Measurements from ENCODE around the gene SARNP. TPM values are rescaled to one million over a fixed set of nuclear protein-coding genes. Genes with fewer than 3 reads are reported as not detected.

SARNP gene
- total RNA-seq, 5 donors from 2014 or later (not counting 1 experiment from before 2014, with no cell fraction given): 36.9 to 50.3 (median 46.8) TPM

- no CpG with 5 or more reads among the region's 3 CpGs for WGBS (ENCODE audit: insufficient coverage)
- no peaks in the 10 kb centered on the region for H3K9me3 ChIP-seq
- DNase-seq (no peak), ATAC-seq (replicated peaks in 1 of 4) (no peak)
- H3K4me1 ChIP-seq (ENCODE audit: control insufficient read depth in 1 of 2, extremely low read depth in 1 of 2, insufficient read depth in 2 of 2, low read length in 2 of 2): no peaks in the 10 kb centered on the region
- no peak overlapping the region for H3K4me3 Mint-ChIP-seq
- CTCF ChIA-PET: no interaction called here
- no peaks in the 10 kb centered on the region for H3K36me3 Mint-ChIP-seq
- H3K27me3 Mint-ChIP-seq: peaks cover 0 to 17% of the 10 kb centered on the region in 2 donors
- POLR2A ChIA-PET: no interaction called here
- no peaks in the 10 kb centered on the region for H3K27me3 ChIP-seq (replicated peaks in 1 of 2; ENCODE audit: control insufficient read depth in 2 of 2, extremely low read depth in 1 of 2, insufficient read depth in 2 of 2, low read length in 1 of 2)
- no peaks in the 10 kb centered on the region for H3K36me3 ChIP-seq (ENCODE audit: control insufficient read depth in 2 of 2, extremely low read depth in 1 of 2, insufficient read depth in 1 of 2, low read length in 1 of 2)
- H3K4me1 Mint-ChIP-seq: no peaks in the 10 kb centered on the region
- H3K27ac ChIP-seq (ENCODE audit: low read length): no peak overlapping the region
- H3K27ac Mint-ChIP-seq: no peak overlapping the region
- H3K4me3 ChIP-seq (ENCODE audit: control insufficient read depth in 1 of 2, extremely low read depth in 1 of 2, low read length in 1 of 2): no peak overlapping the region
- no peaks in the 10 kb centered on the region for H3K9me3 Mint-ChIP-seq
These were observed 29.5 kb upstream of the SARNP start for GRCh38 chr12:55847033-55847432.

GRCh38 chr12:55845785-55846496, 28.4 kb upstream of the SARNP start:
- no CpG with 5 or more reads among the region's 7 CpGs for WGBS (ENCODE audit: insufficient coverage)
- Mint-ChIP-seq H3K27ac (no peak overlapping the region), H3K4me1 (peaks cover 0 to 5% (median 4%) of the 10 kb centered on the region in 3 donors), H3K4me3 (no peak overlapping the region), H3K36me3 (no peaks in the 10 kb centered on the region), H3K27me3 (peaks cover 0 to 12% of the 10 kb centered on the region in 2 donors), H3K9me3 (no peaks in the 10 kb centered on the region)
- Histone ChIP-seq H3K36me3 (ENCODE audit: control insufficient read depth in 2 of 2, extremely low read depth in 1 of 2, insufficient read depth in 1 of 2, low read length in 1 of 2) (no peaks in the 10 kb centered on the region), H3K4me3 (ENCODE audit: control insufficient read depth in 1 of 2, extremely low read depth in 1 of 2, low read length in 1 of 2) (no peak overlapping the region), H3K4me1 (ENCODE audit: control insufficient read depth in 1 of 2, extremely low read depth in 1 of 2, insufficient read depth in 2 of 2, low read length in 2 of 2) (no peaks in the 10 kb centered on the region), H3K27ac (ENCODE audit: low read length) (no peak overlapping the region), H3K9me3 (no peaks in the 10 kb centered on the region), H3K27me3 (replicated peaks in 1 of 2; ENCODE audit: control insufficient read depth in 2 of 2, extremely low read depth in 1 of 2, insufficient read depth in 2 of 2, low read length in 1 of 2) (no peaks in the 10 kb centered on the region)
- CTCF ChIA-PET: interaction anchor here in 1 of 2 donors (0.6 kb wide), 1 partner anchor 16 kb away, joined by 3 read pairs; the partner anchor contains the start of gene DNAJC14
- POLR2A ChIA-PET: interaction anchor here in 1 of 2 donors (0.6 kb wide), 1 partner anchor 88 kb away, joined by 4 read pairs; no protein-coding TSS in a partner anchor
- no peak for DNase-seq
- ATAC-seq (replicated peaks in 1 of 4): no peak

GRCh38 chr12:55845361-55845760, 27.8 kb upstream of the SARNP start:
- Histone ChIP-seq H3K9me3 (no peaks in the 10 kb centered on the region), H3K27me3 (replicated peaks in 1 of 2; ENCODE audit: control insufficient read depth in 2 of 2, extremely low read depth in 1 of 2, insufficient read depth in 2 of 2, low read length in 1 of 2) (no peaks in the 10 kb centered on the region), H3K4me3 (ENCODE audit: control insufficient read depth in 1 of 2, extremely low read depth in 1 of 2, low read length in 1 of 2) (no peak overlapping the region), H3K4me1 (ENCODE audit: control insufficient read depth in 1 of 2, extremely low read depth in 1 of 2, insufficient read depth in 2 of 2, low read length in 2 of 2) (no peaks in the 10 kb centered on the region), H3K27ac (ENCODE audit: low read length) (no peak overlapping the region), H3K36me3 (ENCODE audit: control insufficient read depth in 2 of 2, extremely low read depth in 1 of 2, insufficient read depth in 1 of 2, low read length in 1 of 2) (no peaks in the 10 kb centered on the region)
- ATAC-seq (replicated peaks in 1 of 4): no peak
- no peak overlapping the region for H3K4me3 Mint-ChIP-seq
- POLR2A ChIA-PET: interaction anchor here in 1 of 2 donors (0.6 kb wide), 1 partner anchor 89 kb away, joined by 4 read pairs; no protein-coding TSS in a partner anchor
- no peaks in the 10 kb centered on the region for H3K36me3 Mint-ChIP-seq
- DNase-seq: no peak
- CTCF ChIA-PET: interaction anchor here (0.5 to 0.6 kb wide), 2 partner anchors 16 to 200 kb away, joined by 3 read pairs; partner anchors contain the start of gene DNAJC14 (in 1 of the 2)
- 100% methylated on average over 1 of the region's 5 CpGs for WGBS (ENCODE audit: insufficient coverage)
- H3K27me3 Mint-ChIP-seq: peaks cover 0 to 8% of the 10 kb centered on the region in 2 donors
- H3K27ac Mint-ChIP-seq: no peak overlapping the region
- H3K4me1 Mint-ChIP-seq: peaks cover 0 to 5% (median 4%) of the 10 kb centered on the region in 3 donors
- H3K9me3 Mint-ChIP-seq: no peaks in the 10 kb centered on the region

GRCh38 chr12:55844961-55845360, 27.4 kb upstream of the SARNP start:
- no peaks in the 10 kb centered on the region for H3K9me3 Mint-ChIP-seq
- WGBS (ENCODE audit: insufficient coverage): 60% methylated on average over 1 of the region's 4 CpGs
- ATAC-seq (replicated peaks in 1 of 4) (no peak), DNase-seq (no peak)
- no peak overlapping the region for H3K27ac ChIP-seq (ENCODE audit: low read length)
- H3K4me3 Mint-ChIP-seq: no peak overlapping the region
- no peaks in the 10 kb centered on the region for H3K36me3 Mint-ChIP-seq
- H3K4me1 ChIP-seq (ENCODE audit: control insufficient read depth in 1 of 2, extremely low read depth in 1 of 2, insufficient read depth in 2 of 2, low read length in 2 of 2): no peaks in the 10 kb centered on the region
- POLR2A ChIA-PET: no interaction called here
- H3K27me3 Mint-ChIP-seq: peaks cover 0 to 5% of the 10 kb centered on the region in 2 donors
- H3K4me1 Mint-ChIP-seq: peaks cover 0 to 5% (median 4%) of the 10 kb centered on the region in 3 donors
- H3K27me3 ChIP-seq (replicated peaks in 1 of 2; ENCODE audit: control insufficient read depth in 2 of 2, extremely low read depth in 1 of 2, insufficient read depth in 2 of 2, low read length in 1 of 2): no peaks in the 10 kb centered on the region
- no peak overlapping the region for H3K4me3 ChIP-seq (ENCODE audit: control insufficient read depth in 1 of 2, extremely low read depth in 1 of 2, low read length in 1 of 2)
- no peak overlapping the region for H3K27ac Mint-ChIP-seq
- H3K9me3 ChIP-seq: no peaks in the 10 kb centered on the region
- no peaks in the 10 kb centered on the region for H3K36me3 ChIP-seq (ENCODE audit: control insufficient read depth in 2 of 2, extremely low read depth in 1 of 2, insufficient read depth in 1 of 2, low read length in 1 of 2)
- CTCF ChIA-PET: interaction anchor here in 1 of 2 donors (0.5 kb wide), 1 partner anchor 199 kb away, joined by 3 read pairs; no protein-coding TSS in a partner anchor

GRCh38 chr12:55843431-55843830, 25.9 kb upstream of the SARNP start:
- H3K27me3 Mint-ChIP-seq: no peaks in the 10 kb centered on the region
- Histone ChIP-seq H3K27ac (ENCODE audit: low read length) (no peak overlapping the region), H3K9me3 (no peaks in the 10 kb centered on the region), H3K36me3 (ENCODE audit: control insufficient read depth in 2 of 2, extremely low read depth in 1 of 2, insufficient read depth in 1 of 2, low read length in 1 of 2) (no peaks in the 10 kb centered on the region), H3K27me3 (replicated peaks in 1 of 2; ENCODE audit: control insufficient read depth in 2 of 2, extremely low read depth in 1 of 2, insufficient read depth in 2 of 2, low read length in 1 of 2) (peaks cover 0 to under 1% of the 10 kb centered on the region in 2 experiments), H3K4me3 (ENCODE audit: control insufficient read depth in 1 of 2, extremely low read depth in 1 of 2, low read length in 1 of 2) (no peak overlapping the region), H3K4me1 (ENCODE audit: control insufficient read depth in 1 of 2, extremely low read depth in 1 of 2, insufficient read depth in 2 of 2, low read length in 2 of 2) (no peaks in the 10 kb centered on the region)
- no peak overlapping the region for H3K4me3 Mint-ChIP-seq
- no peak overlapping the region for H3K27ac Mint-ChIP-seq
- peaks cover 0 to 5% (median 4%) of the 10 kb centered on the region in 3 donors for H3K4me1 Mint-ChIP-seq
- POLR2A ChIA-PET: no interaction called here
- DNase-seq (no peak), ATAC-seq (replicated peaks in 1 of 4) (no peak)
- H3K36me3 Mint-ChIP-seq: no peaks in the 10 kb centered on the region
- WGBS (ENCODE audit: insufficient coverage): 88% methylated on average over 4 of the region's 4 CpGs
- no peaks in the 10 kb centered on the region for H3K9me3 Mint-ChIP-seq
- CTCF ChIA-PET: no interaction called here

DNA sequence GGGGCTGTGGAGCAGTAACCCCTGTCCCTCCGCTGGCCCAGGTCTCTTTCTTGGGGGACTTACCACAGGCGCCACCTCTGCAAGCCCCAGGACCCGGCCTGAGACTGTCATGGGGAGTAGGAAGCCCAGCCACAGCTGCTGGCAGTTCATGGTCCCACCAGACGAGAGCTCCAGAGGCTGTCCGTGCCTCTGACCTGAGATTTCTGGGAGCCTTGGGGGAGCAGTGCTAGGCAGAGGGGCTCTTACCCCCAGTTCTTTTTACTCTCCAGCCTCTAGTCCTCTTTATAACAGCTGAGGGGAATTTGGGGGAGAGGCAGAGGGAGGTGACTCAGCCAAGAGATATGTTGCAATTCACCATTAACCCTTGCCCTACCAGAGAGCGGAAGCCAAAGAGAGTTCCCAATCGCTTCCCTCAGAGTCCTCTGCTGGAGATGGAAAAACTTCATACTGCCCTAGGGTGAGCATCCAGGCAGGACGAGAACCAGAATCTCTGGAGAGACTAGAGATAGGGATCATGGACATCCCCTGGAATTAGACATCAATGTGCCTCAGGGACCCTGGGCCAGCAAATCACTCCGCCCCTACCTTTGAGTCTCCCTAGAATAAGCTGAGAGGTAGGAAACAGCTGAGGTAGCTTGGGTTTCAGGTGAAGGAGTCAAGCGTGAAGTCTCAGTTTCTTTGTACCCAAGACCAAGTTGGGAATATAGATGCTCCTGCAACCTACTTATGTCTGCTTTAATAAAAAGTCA, 25.3 kb upstream of the SARNP start, which contains the start of gene MMP19:
TSS of gene MMP19 (minus strand) at position 256 of the 749 bp plus-strand sequence. CDS start at position 150, 106 bp downstream.
- no peak for DNase-seq
- WGBS (ENCODE audit: insufficient coverage): 82% methylated on average over 2 of the region's 10 CpGs
- Histone ChIP-seq H3K27me3 (replicated peaks in 1 of 2; ENCODE audit: control insufficient read depth in 2 of 2, extremely low read depth in 1 of 2, insufficient read depth in 2 of 2, low read length in 1 of 2) (peaks cover 0 to 3% of the 10 kb centered on the region in 2 experiments), H3K4me1 (ENCODE audit: control insufficient read depth in 1 of 2, extremely low read depth in 1 of 2, insufficient read depth in 2 of 2, low read length in 2 of 2) (no peaks in the 10 kb centered on the region), H3K4me3 (ENCODE audit: control insufficient read depth in 1 of 2, extremely low read depth in 1 of 2, low read length in 1 of 2) (no peak within 1 kb of the TSS), H3K9me3 (no peaks in the 10 kb centered on the region), H3K27ac (ENCODE audit: low read length) (no peak within 1 kb of the TSS), H3K36me3 (ENCODE audit: control insufficient read depth in 2 of 2, extremely low read depth in 1 of 2, insufficient read depth in 1 of 2, low read length in 1 of 2) (no peaks in the 10 kb centered on the region)
- no peaks in the 10 kb centered on the region for H3K36me3 Mint-ChIP-seq
- ATAC-seq (replicated peaks in 1 of 4): no peak
- H3K4me1 Mint-ChIP-seq: peaks cover 0 to 5% (median 4%) of the 10 kb centered on the region in 3 donors
- ChIA-PET POLR2A (no interaction called here), CTCF (no interaction called here)
- H3K27ac Mint-ChIP-seq: no peak within 1 kb of the TSS
- no peak within 1 kb of the TSS for H3K4me3 Mint-ChIP-seq
- H3K9me3 Mint-ChIP-seq: no peaks in the 10 kb centered on the region
- H3K27me3 Mint-ChIP-seq: no peaks in the 10 kb centered on the region

All from T-cell (primary cell).